GM18861 (cell line): ENCODE data around the gene HOXD11.

Source experiments
- ATAC-seq: cut with Tn5 transposase; IDR thresholded peaks from one replicate; pipeline ENCODE4 v1.9.1; 2021; ENCODE audit not compliant: unreplicated experiment

Gene HOXD11

DNA sequence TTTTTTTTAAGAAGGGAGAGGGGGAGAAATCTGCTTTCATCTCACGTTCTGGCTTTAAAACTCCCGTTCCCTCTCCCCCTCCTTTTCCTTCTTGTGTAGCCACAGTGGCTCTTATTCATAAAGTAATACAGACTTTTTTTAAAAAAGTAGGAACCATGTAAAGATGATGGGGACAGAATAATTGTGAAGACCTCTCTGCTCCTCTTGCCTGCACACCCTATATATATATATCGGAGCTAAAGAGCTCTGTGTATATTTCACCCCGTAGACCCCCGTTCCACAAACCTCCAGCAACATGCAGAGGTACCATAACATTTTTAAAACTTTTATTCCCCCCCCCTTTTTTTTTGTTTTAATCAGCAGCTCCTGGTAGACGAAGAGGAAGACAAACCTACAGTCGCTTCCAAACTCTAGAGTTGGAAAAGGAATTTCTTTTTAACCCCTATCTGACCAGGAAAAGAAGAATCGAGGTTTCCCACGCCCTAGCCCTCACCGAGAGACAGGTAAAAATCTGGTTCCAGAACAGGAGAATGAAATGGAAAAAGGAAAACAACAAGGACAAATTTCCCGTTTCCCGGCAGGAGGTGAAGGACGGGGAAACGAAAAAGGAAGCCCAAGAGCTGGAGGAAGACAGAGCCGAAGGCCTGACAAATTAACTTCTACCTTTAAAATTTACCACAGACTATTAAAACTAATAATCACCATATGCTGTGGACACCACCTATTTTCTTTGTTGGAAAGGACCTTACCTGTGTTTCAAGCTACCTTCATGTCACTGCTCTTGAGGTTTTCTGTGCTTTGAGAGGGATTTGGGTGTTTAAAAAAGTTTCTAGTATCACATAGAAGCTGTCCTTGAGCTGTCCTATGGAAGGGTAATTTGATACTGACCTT is 24.1 kb downstream of the HOXD11 start:
- ATAC-seq, result no peak

DNA sequence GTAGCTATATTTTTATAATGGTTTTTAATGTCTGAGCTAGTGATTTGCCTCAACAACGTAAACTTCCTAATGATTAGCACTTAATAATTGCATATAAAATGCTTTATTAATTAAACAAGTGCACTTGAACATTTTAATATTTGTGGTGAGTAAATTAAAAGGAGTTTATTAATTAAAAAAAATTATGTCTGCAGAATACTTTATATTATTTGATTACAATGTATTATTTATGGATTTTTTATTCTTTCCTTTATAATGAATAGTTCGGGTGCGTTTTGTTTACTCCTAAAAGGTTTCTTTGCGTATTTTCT is 24.7 kb downstream of the HOXD11 start:
- ATAC-seq, result no peak

DNA sequence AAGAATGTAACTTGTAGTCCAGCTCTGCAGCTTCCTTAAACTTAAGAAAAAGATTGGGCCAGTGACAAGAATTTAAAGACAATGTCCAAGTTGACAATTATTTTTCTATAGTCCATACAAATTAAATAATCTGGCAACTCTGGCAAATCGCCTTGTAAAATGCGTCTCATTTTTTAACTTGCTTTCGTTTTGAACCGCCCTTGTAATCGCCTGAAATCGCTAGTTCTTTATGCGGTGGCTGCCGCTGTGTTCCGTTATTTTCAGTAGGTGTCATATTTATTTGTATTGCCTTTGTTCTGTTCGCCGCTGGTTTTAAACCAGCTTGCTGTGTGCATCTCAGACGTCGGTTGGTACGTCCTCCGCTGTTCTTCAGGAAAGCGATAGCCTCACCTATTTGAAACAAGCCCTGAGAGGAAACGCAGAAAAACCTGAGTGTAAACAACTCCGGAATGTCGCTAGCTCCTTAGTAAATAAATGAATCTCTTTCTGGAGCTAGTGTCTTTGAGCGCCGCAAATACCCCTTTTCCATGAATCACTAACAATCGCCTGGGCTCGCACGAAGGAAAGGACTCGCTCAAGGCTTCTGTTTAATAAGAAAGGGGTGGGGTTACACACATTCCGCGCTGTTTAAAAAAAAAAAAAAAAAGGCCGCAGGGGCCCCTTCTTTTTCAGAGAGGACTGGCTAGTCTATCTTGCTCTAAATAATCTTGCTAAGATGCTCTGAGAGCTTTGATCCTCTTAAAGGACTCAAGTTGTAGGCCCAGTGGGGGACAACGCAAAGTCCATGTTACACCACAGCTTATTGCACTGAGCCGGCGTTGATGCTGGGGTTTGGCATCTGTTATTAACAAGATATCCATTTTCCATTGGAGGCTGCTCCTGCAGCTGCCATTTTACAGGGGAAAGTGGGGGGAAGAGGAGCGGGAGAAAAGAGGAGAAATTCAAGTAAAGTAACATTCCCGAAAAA is 25.4 kb downstream of the HOXD11 start:
- no peak for ATAC-seq

DNA sequence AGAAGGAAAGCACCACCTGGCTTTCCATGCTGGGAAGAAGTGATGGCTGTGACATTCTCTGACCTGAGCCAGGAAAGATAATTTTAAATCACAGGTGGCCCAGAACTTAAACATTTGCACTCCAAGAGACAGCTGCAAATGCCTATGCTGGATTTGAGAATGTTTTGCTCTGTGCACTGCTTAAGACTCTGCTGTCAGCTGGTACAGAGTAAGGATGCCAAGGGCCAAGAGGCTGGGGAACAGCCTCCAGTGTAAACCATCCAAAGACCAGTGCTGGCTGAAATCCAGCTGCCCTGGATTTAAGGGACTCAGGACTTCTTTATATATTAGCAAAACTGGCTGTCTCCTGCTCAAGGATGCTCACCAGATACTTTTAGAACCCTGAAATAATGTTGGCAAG is 26.3 kb downstream of the HOXD11 start:
- ATAC-seq, result no peak

DNA sequence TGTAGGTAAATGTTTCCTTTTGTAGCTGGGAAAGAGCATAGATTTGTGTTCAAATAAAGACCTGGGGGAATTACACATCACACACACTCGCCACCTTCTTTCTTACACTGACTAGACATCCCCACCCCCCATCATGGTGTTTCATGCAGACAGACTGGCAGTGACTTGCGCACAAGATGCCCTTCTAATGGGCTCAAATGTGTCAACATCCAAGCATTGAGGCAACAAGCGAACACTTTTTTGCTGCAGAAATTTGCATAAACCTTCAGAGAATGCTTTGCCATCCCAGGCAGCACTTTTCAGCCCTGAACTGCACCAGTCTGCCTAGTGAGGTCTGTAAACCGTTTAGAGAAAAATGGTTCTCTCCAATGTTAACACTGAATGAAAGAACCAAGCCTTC is 27.0 kb downstream of the HOXD11 start:
- ATAC-seq, result no peak

DNA sequence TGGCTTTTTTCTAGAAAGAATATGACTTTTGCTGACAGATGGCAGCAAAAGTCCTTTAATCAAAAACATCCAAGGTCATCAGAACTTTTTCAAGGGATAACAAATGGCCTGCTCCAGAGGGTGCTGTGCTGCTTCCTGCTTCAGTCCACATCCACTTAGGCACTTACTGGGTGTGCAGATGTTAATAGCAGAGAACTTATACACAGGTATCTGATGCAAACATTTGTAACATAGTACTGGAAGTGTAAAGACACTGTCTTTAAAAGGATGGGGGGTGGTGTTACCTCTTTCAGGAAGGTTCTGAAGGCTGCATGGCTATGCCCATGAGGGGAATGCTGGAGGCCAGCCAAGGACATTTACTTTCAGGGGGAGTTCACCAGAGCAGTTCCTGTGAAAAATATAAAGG is 28.0 kb downstream of the HOXD11 start:
- ATAC-seq, result no peak

DNA sequence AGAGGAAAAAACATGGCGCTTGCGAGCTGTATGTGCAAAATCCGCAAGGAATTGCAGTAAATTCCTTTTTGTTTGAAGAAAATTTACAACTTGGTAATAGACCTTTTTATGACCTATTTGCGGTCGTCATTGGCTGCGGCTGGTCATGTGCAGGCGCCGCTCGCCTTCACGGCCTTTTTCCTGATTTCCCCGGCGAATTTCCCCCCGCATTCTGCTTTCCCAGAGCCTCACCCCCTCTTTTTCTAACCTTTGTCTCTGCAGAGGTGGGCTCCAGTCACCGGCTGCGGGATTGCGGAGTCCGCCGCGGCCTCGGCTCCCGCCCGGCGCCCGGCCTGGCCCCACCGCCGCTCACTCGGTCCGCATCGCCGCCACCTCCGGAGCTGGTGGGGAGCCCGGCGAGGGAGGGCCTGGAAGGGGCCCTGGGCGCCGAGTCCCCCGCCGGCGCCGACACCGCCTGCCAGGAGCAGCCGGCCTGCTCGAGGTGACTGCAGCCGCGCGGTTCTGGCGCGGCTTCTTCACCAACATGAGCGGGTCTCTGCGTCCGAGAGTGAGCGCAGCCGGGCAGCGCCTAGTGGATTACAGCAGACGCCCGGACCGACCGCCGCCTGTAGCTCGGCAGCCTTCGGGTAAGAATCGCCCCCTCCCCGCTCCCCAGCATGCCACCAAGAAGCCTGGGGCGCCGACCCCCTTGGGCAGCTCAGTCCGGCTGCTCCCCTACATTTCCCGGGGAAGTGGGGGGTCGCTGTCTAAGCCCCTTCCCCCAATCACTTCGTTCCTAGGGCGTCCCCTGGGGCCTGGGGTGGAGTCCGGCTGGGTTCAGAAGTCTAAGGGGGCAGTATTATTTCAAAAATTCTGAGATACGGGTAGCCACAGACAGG is 29.5 kb downstream of the HOXD11 start:
- ATAC-seq, result no peak

DNA sequence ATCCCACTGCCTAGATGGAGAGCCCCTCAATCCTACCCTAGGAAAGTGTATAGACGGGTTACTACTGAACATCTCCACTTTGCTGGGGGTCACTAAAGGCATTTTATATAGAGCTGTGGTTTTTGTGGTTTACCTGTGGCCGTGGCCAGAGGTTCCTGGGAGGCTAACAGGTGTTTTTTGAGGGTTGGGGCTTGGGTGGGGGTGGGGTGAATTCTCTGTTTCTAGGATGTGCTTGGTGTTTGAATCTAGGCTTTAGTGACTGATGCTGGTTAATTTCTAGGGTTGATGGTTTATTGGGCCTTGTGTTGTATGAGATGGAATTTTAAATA is 30.1 kb downstream of the HOXD11 start:
- no peak for ATAC-seq

DNA sequence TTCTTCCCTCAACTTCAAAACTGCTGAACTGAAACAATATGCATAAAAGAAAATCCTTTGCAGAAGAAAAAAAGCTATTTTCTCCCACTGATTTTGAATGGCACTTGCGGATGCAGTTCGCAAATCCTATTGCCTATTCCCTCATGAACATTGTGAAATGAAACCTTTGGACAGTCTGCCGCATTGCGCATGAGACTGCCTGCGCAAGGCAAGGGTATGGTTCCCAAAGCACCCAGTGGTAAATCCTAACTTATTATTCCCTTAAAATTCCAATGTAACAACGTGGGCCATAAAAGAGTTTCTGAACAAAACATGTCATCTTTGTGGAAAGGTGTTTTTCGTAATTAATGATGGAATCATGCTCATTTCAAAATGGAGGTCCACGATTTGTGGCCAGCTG is 30.8 kb downstream of the HOXD11 start:
- ATAC-seq, result no peak

DNA sequence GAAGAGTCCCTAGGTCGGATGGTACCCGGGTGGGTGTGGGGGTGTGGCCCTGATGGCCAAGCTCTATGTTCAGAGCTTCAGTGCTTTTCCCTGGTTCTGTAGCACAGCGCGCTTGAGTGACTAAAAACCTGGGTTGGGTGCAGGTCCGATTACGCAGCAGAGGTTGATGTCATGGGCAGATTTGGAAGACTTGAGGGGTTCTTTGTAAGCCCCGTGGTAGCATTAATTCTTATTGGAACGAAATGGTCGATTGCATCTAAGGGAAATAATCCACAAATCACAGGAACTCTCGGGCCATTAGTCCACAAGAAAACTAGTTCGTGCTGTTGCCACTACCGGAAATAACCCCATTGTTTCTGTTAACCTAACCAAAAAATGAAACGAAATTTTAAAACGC is 31.4 kb downstream of the HOXD11 start:
- ATAC-seq, result no peak

DNA sequence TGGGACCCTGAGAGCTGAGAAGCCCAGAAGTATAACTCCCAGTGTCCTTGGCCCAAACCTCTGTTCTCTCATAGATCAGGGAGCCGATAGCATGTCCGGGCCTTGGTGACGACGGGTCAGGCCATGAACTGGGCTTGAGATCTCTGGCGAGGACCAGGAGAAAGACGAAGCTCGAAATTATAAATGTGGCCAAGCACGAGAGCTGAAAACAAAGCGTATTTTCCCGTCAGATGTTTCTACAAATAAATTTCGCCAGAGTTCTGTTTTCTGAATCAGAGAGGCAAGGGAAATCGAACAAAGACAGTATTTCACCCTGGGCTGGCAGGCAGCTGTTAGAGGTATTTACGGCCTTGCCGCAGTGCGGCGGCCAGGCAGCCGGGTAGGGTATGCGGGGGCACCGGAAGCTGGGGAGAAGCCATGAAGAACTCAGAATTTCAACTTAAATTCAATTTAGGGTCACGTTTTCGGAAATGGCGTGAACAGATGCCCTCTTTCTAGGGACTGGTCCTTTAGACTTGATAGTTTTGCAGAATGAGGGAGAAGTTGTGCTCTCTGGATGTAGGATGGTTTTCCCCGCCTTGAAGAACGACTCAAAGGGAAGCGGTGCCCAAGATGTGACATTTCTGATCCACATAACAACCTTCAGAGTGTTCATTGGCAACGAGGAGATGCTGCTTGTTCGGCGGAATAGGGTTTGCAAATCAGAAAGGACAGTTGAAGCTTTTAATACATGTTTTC is 32.0 kb downstream of the HOXD11 start:
- no peak for ATAC-seq

DNA sequence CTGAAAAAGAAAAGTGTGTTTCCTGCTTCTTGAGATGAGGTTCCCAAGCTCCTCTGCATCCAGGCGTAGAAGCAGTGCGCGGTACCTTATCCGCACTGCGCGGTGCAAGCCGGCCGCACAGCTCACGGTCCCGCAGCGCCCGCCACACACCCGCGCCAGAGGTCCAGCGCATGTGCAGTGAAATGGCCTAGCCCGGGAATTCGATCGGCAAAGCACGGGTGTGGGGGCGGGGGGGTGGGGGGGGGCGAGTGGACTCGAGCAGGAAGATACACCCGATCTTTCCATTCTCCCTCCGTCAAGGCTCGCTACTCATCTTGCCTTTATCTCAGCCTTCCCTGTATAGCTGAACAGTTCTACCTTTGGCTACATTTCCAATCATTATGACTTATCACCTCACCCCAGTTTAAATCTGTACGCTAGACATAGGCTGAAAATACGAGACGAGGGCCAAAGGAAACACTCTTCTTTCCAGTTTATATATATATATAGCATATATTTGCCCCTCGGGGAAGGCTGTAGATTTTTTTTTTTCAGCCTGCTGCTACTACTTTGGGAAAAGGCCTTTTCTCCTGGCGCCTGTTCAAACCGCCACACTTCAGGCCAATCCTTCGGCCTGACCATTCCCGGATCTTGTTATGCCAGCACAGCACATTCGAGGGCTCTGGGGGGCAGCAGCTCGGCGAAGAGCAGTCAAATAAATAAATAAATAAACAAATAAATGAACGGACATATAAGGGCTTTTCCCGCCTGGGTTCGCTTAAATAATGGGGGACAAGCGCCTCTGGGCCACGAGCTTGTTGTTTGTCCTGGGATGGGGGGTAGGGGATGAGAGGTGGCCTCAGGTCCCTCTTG is 32.8 kb downstream of the HOXD11 start:
- no peak for ATAC-seq

DNA sequence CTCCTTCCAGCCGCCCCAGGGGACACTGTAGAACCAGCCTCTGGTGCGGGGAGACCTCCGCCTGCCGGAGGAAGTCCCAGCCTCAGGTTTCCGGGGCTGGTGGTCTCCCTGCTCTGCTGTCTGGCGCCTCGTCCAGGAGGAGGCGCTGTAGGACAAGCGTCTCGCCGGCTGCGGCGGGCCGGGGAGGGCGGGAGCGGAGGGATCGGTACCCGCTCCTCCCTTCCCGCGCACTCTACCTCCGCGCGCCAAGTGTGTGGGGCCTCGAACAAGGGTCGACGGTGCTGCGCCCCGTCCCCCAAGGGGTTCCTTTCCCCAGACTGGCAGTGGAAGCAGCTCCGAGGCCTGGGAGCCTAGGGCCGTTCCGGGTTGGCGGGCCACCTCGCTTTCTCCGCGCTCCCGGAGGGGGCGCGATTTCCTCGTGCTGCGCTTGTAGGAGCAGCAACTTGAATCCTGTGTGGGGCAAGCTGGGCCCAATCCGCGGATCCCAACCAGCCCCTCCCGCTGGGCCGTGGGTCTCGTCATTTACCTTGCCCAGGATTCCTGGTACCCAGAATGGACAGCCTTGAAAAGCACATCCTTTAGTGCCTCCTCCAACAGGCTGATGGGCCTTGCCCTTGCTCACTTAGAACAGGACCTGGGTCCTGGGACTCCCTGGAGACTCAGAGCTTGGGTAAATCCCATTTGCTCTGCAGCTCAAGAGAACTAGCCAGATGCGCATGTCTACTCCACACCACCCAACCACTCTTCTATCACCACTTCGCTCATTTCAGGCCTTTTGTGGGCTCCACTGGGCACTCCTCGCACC is 33.6 kb downstream of the HOXD11 start:
- ATAC-seq, result peak; percentile 84

DNA sequence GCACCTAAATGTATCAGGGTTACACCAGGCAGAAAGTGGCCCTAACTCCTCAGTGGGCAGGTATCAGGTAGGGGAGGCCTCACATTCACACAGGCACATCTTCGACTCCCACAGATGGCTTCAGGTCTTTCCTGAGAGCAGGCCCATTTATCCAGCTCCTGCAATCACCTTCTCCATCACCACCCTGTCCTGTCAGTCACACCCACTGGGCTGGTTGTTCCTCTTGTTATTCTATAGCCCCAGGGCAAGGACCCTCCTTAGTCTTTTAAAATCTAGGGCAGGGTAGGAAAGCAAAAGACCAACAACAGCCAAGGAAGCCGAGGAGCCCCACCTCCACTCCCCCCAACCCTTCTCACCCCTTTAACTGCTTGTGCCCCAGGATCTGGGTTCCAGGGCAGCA is 35.2 kb downstream of the HOXD11 start:
- ATAC-seq, result no peak

DNA sequence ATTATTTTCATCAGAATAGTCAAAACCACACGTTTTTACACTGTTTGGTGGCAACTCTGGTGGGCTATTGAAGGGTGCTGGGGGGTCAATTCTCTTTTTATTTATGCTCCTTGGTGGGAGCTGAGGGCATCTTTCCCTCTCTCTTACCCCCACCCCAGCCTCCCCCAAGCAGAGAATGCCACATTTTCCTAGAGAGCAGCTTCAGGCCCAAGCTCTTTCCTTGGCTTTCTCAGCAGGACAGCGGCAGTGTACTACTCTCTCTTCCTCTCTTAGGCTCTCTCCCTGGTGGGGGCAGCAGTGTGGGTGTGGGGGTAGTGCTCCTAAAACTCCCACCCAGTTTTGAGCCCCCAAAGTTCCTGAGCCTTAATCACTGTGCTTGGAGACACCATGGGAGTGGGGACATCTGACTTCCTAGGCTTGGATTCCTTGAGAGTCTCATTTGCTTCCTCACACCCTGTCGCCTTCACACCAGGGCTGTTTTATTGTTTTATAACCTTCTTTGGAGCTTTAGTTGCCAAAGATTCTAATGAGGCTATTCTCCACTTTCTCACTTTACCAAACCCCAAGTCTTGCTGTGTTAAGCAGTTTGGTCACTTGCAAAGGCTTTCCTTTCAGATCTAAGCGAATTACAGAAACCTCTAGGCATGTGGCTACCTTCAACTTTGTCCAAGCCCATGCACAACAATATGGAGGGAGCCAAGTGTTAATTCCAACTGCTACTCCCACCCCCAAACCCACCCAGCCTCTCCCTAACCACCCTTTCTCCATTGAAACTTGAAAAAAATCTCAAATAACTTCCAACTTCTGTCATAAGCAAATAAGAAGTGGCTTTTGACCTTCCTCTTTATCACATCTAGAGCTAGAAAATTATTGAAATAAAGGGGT is 38.2 kb downstream of the HOXD11 start:
- ATAC-seq, result no peak

DNA sequence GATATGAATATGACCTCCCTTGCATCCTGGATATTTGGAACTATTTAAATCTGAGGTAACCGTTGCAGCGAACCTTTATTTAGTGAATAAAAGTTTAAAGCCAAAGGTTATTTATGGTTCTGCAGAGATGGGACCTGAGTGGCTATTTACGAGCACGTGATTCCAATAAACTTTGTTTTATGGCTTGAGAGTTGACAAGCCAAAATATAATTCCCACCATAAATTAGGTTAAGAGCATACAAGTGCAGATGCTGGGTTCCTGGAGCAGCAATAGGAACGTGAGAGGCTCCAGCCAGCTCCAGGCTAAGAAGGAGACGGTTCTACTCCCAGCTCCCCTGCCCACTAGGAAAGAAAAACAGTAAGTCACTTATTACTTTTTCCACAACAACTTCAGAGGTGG is 39.0 kb downstream of the HOXD11 start:
- no peak for ATAC-seq

DNA sequence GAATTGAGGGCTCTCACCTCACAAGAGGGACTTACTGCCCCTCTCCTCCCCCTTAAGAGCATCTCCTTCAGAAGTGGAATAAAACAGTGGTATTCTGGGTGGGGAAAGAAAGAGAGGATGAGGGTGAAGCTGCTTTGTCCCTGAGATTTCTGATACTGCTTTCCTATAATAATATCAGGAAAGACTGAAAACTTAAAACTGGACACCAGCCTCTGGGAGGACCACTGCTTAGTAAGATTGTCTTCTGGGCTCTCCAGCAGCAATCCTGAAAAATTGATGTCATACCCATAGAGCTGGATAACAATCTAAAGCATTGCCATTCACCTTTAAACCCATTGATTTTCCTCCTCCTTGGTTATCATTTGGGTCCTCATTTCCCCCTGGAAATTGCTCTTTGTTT is 39.6 kb downstream of the HOXD11 start:
- ATAC-seq, result no peak
